Measurements from ENCODE around the gene ATF7IP2.

GRCh38 chr16:10391339-10391738 is 5.5 kb downstream of the ATF7IP2 start:
- TF ChIP-seq CTCF (conservative IDR thresholded peaks at IDR 0.05 in 1 of 2, IDR thresholded peaks at IDR 0.05 in 1 of 2; ENCODE audit: extremely low read depth in 1 of 2, insufficient read depth in 1 of 2, low read depth in 1 of 2, low read length in 2 of 2) (no peak), EZH2 (IDR thresholded peaks at IDR 0.05; ENCODE audit: borderline replicate concordance, low read length) (no peak)
